Thymus (tissue), 11 donors: Measurements from ENCODE around the gene GYPB. TPM values are rescaled to one million over a fixed set of nuclear protein-coding genes. Genes with fewer than 3 reads are reported as not detected.
"Not testable (repeated sequence)": the region's sequence is repeated elsewhere in the genome, so short reads cannot be mapped to it uniquely, and the experiment has no call there.

Experiments
- DNase-seq, 9 donors: peaks; one replicate each; pipeline ENCODE4 v3.0.0-alpha.2; 2013; ENCODE audit warnings: low spot score in 9 of 9, low read depth in 6 of 9, missing footprints in 1 of 9
- H3K27ac ChIP-seq, 2 donors: one replicate each; pipeline ENCODE4 v1.5.1; 2013; ENCODE audit warnings: control low read depth in 1 of 2, low read depth in 1 of 2, low read length in 1 of 2, mild to moderate bottlenecking in 1 of 2, moderate library complexity in 1 of 2
- H3K27me3 ChIP-seq, 2 donors: one replicate each; pipeline ENCODE4 v1.5.1; 2013; ENCODE audit warnings: low read length in 1 of 2; ENCODE audit not compliant: control insufficient read depth in 2 of 2, insufficient read depth in 1 of 2
- H3K36me3 ChIP-seq, 2 donors: one replicate each; pipeline ENCODE4 v1.5.1; 2013; ENCODE audit warnings: low read length in 1 of 2, mild to moderate bottlenecking in 1 of 2, moderate library complexity in 1 of 2; ENCODE audit not compliant: control insufficient read depth in 2 of 2, insufficient read depth in 2 of 2
- H3K4me1 ChIP-seq, 2 donors: one replicate each; pipeline ENCODE4 v1.5.1; 2013; ENCODE audit warnings: low read length in 2 of 2; ENCODE audit not compliant: control insufficient read depth in 2 of 2, insufficient read depth in 2 of 2
- H3K4me3 ChIP-seq, 2 donors: one replicate each; pipeline ENCODE4 v1.5.1; 2013; ENCODE audit warnings: low read length in 2 of 2, control low read depth in 1 of 2, mild to moderate bottlenecking in 1 of 2
- H3K9me3 ChIP-seq, 2 donors: one replicate each; pipeline ENCODE4 v1.5.1; 2013; ENCODE audit warnings: low read length in 1 of 2, mild to moderate bottlenecking in 1 of 2; ENCODE audit not compliant: control insufficient read depth in 2 of 2, insufficient read depth in 1 of 2
- WGBS: extraction: QIAGEN DNeasy Blood & Tissue Kit; methylation state at CpG from one replicate; pipeline ENCODE4 v1.1.7; 2013; 5-methylcytosine and 5-hydroxymethylcytosine counted together
- polyA plus RNA-seq: library from polyadenylated mRNA; stranded (reverse); fragments of 200-250 nt; gene quantifications from one replicate; pipeline ENCODE4 v1.2.3, GENCODE V29; 2013
- total RNA-seq: library from RNA; stranded (reverse); fragments of 120-200 nt; gene quantifications from one replicate; pipeline ENCODE4 v1.2.4, GENCODE V29; 2013
- donor health status: healthy.

Gene GYPB
- total and polyA plus RNA-seq, 2 donors, result 0.25 to 4.6 TPM

DNA sequence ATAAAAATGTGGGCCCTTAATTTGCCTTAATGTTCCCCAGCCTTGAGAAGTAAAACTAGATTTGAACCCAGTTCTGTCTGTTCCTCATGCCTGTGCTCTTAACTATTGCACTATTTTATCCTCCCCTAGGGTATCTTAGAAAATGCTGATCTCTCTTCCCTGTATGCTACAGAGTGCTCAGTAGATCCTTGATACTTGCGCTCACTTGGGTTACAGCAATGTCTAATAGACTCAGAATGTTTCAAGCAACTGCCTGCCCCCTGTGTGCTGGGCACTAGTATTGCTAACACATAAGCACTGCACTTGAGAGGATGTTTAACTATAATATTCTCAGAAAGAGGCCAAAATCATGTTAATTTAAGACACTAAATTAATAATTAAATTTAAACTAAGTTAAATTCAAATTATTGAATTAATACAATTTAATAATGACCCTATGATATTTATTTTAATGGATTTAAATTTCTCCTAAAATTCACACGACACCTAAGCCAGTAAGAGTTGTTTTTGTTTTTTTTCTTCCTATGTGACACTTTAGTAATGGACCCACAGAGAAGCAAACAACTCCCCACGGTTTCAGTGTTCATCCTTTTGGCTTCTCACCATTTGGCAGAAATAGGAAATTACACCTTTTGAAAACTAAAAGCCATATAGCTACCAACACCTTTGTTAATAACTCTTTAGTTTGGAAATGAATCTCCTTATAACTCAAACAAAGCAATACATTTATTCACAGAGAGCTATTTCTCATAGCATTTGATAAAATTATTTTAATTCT is 768 bp downstream of the GYPB start:
- not testable (repeated sequence) for H3K27ac ChIP-seq, H3K27me3 ChIP-seq
- WGBS, result 92% methylated on average over 3 of the region's 3 CpGs

DNA sequence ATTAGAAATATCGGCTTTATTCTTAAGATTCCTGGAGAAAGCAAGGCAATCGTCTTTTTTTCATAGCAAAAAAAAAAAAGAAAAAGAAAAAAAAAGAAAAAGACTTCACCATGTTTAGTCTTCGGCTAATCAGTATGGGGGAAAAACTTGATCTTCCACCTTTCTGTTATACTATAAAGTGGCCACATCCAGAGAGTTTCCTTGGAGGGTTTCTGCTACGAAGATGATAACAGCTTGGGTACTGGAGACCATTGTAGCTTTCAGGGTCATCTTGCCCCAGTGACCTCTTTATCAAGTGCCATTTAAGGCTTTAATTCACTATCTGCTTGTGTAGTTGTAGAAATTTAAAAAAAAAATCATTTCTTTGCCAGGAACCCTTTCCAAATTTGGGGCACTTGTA is 1.9 kb downstream of the GYPB start:
- H3K27ac ChIP-seq, H3K9me3 ChIP-seq, DNase-seq, H3K36me3 ChIP-seq, H3K27me3 ChIP-seq, H3K4me3 ChIP-seq, H3K4me1 ChIP-seq: not testable (repeated sequence)
- WGBS, result 98% methylated on average over 4 of the region's 4 CpGs

More for the DNA sequence above, 768 bp downstream of the GYPB start:
- H3K36me3 ChIP-seq, H3K9me3 ChIP-seq, H3K4me1 ChIP-seq, H3K4me3 ChIP-seq, DNase-seq: not testable (repeated sequence)

DNA sequence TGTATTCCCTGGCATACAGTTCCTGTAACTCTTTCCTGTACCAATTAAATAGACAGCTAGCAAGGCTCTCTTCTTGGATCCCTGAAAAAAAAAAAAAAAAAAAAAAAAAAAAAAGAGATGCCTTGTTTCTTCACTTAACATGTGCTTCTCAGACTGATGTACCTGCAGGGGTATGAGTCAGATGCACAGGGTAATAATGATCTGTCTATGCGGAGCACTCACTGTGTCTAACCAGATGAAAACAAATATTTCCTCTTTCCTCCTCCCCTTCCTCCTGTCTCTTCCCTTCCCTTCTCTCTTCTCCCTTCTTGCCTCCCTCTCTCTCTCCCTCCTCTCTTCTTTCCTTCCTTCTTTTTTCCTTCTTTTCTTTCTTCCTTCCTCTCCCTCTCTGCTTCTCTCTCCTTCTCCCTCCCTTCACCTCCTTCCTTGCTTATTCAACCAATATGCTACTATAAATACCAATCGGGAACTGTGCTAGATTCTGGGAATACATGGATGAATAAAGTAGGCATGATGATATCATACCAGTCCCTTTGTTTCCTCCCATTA is 3.0 kb downstream of the GYPB start:
- not testable (repeated sequence) for H3K27ac ChIP-seq, H3K36me3 ChIP-seq, H3K4me1 ChIP-seq, DNase-seq, H3K4me3 ChIP-seq, H3K9me3 ChIP-seq, H3K27me3 ChIP-seq
- over 99% methylated on average over 2 of the region's 2 CpGs for WGBS

DNA sequence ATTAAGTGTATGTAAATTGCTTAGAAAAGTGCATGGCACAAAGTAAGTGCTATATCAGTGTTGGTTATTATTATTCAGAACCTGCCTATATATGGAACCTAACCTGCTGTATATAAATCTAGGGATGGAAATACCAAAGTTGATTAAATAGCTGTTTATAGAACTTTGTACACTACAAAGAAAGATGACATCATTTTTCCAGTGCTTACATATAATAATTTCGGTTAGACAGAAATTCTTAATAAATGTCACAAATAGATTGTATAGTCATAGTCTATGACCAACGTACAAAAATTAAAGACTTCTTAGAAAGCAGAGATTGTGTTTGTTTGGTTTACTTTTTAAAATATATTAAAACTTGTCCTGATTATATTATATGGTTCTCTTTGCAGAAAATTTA is 4.4 kb downstream of the GYPB start:
- 94% methylated on average over 2 of the region's 2 CpGs for WGBS
- H3K9me3 ChIP-seq, result no peaks in the 10 kb centered on the region
- no peak for DNase-seq

DNA sequence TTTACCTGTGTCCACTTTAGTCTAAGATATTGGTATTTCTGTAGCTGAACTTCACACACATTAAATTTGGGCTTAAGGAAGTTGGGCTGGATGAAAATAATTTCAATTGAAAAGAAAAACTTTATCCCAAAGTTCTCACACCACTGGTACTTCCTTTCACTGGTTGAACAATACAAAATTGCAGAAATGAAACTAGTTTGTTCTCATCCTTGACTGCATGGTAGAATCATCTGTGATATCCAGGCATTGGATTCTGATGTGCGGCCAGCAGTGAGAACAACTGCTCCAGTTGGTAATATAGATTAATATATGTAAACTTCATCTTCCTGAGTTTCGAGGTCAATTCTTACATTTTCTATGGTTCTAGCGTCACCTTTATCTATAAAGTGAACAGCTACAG is 10.6 kb downstream of the GYPB start:
- not testable (repeated sequence) for DNase-seq, H3K27ac ChIP-seq, H3K9me3 ChIP-seq, H3K27me3 ChIP-seq, H3K36me3 ChIP-seq, H3K4me1 ChIP-seq, H3K4me3 ChIP-seq
- 94% methylated on average over 3 of the region's 3 CpGs for WGBS

More for the DNA sequence above, 4.4 kb downstream of the GYPB start:
- no peak overlapping the region for H3K27ac ChIP-seq
- H3K36me3 ChIP-seq, result no peaks in the 10 kb centered on the region
- H3K4me1 ChIP-seq, result no peaks in the 10 kb centered on the region
- no peak overlapping the region for H3K4me3 ChIP-seq
- H3K27me3 ChIP-seq, result no peaks in the 10 kb centered on the region

DNA sequence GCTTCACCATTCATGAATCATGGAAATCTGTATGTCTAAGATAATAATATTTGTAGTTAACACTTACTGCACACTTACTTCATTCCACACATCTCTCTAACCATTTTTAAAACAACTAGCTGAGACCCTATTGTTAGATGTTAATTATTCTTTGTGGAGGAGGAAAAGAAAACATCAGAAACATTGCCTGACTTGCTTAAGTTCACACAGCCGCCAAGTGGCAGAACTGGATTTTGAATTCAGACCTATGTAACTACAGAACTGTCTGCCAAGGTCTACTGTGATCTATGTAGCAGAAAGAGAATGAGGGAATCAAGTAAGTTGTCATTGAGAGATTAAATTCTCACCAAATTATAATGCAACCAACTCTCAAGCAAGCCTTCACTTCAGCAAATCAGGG is 11.2 kb downstream of the GYPB start:
- H3K4me1 ChIP-seq, H3K27ac ChIP-seq, H3K36me3 ChIP-seq, H3K4me3 ChIP-seq, H3K27me3 ChIP-seq, H3K9me3 ChIP-seq, DNase-seq: not testable (repeated sequence)
- 99% methylated on average over 1 of the region's 1 CpG for WGBS

DNA sequence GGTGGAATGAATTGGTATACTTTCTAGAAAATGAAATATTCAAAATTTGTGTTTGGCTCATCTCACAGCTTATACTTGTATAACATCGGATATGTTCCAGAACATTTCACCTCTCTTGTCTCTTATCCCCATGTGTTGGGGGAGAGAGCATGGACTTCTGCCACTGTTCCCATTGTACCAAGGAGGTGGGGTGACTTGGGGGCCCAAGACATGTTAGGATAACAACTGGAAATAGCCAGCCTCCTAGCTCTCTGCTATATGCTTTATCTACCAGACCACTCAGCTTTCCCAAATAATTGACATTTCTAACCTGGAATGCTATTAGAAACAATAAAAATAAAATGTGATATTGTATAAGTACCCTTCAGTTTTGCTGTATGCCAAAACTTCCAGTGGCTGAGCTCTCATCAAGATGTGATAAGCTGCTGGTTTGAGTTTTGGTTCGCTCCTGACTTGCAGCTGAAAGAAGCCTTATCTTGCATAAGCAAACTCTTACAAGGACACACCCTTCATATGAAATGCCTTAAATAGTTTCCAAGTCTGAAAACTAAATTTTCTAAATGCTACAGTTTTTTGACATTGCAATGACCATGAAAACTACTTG is 12.9 kb downstream of the GYPB start:
- 94% methylated on average over 2 of the region's 2 CpGs for WGBS
- H3K4me1 ChIP-seq, H3K27me3 ChIP-seq, H3K27ac ChIP-seq, H3K36me3 ChIP-seq, DNase-seq, H3K4me3 ChIP-seq, H3K9me3 ChIP-seq: not testable (repeated sequence)

DNA sequence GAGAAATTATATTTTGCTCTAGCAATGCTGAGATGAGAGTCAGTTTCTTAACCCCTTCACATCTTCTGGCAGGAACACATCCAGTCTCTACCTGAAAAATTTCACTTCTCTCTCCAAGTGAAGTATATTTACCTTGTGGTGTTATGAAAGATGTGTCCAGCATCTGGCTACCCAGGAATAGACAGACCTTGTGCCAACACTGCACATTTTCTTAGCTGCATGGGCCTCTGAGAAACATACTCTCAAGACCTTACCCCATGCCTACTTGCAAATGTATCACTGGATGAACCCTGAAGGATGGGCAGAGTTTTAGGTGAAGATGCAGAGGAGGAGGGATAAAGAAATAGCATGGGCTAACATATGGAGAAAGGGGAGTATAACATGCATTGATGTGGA is 13.6 kb downstream of the GYPB start:
- H3K4me3 ChIP-seq, H3K9me3 ChIP-seq, H3K27ac ChIP-seq, H3K27me3 ChIP-seq, DNase-seq, H3K4me1 ChIP-seq, H3K36me3 ChIP-seq: not testable (repeated sequence)

DNA sequence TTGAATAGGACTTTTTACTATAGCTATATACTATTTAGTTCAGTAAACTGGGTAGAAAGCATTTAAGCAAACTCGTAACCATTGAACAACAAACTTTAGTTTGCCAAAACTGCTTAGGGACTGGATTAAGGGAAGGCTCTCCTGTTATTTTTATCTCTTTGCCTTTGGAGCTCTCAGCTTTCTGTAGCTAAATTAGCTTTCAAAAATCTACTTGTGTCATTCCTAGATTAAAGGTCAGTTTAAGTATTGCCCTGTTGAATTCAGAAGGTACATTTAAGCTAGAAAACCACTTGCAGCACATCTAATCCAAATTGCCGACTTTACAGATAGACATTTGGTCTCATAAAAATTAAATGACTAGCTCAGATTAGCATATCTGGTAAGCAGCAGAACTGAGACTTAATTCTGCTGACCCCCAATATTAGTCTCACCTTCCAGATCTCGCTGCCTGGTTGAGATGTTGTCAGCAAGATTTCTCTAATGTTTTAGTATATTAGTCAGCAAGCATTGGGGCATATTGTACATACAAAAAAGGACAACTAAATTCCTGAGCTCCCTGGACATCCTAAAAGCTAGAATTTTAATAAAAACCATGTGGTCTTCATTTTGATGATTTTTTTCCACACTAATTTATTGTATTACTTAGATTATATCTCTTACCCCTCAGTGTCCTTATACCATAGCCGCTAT is 14.2 kb downstream of the GYPB start:
- not testable (repeated sequence) for H3K4me3 ChIP-seq, H3K27me3 ChIP-seq
- 86% methylated on average over 4 of the region's 4 CpGs for WGBS

More for the DNA sequence above, 14.2 kb downstream of the GYPB start:
- DNase-seq, H3K9me3 ChIP-seq, H3K4me1 ChIP-seq, H3K36me3 ChIP-seq, H3K27ac ChIP-seq: not testable (repeated sequence)
